DOHH2 (cell line): ENCODE results near the gene SYNGR1.

ENCODE experiments used
- CTCF ChIP-seq: fragments of 200-600 bp; sonication (generic); IDR thresholded peaks from one replicate; pipeline ENCODE4 v1.5.1; 2014; ENCODE audit warnings: antibody characterized with exemption, mild to moderate bottlenecking, low read depth, low read length; ENCODE audit not compliant: poor library complexity, severe bottlenecking
- EZH2phosphoT487 ChIP-seq: fragments of 200-600 bp; sonication (generic); IDR thresholded peaks from 2 replicates; pipeline ENCODE4 v1.6.1; 2017; ENCODE audit warnings: borderline replicate concordance, mild to moderate bottlenecking, antibody characterized with exemption, low read length, moderate library complexity, mixed read lengths

GRCh38 chr22:39429916-39430575 is 80.3 kb downstream of the SYNGR1 start:
- TF ChIP-seq CTCF (no peak), EZH2phosphoT487 (no peak)
